ACC112 (cell line): ENCODE results near the gene SCNN1A.

Experiments used
- H2AFZ ChIP-seq: fragments of 200-600 bp; sonication (generic); one replicate; pipeline ENCODE4 v1.6.0; 2017; ENCODE audit warnings: antibody characterized with exemption, low read length; ENCODE audit not compliant: unreplicated experiment
- H3K27ac ChIP-seq: fragments of 200-600 bp; sonication (generic); 2 replicates; pipeline ENCODE4 v1.5.1; 2014; ENCODE audit warnings: low read depth, mild to moderate bottlenecking, antibody characterized with exemption, low read length, moderate library complexity
- H3K27me3 ChIP-seq: fragments of 200-600 bp; sonication (generic); 2 replicates; pipeline ENCODE4 v1.6.1; 2014; ENCODE audit warnings: mild to moderate bottlenecking, antibody characterized with exemption, low read length, moderate library complexity, mixed read lengths; ENCODE audit not compliant: insufficient read depth
- H3K36me3 ChIP-seq: fragments of 200-600 bp; sonication (generic); 2 replicates; pipeline ENCODE4 v1.6.1; 2016; ENCODE audit warnings: mild to moderate bottlenecking, antibody characterized with exemption, low read length, moderate library complexity, mixed read lengths; ENCODE audit not compliant: insufficient read depth
- H3K4me1 ChIP-seq: fragments of 200-600 bp; sonication (generic); one replicate; pipeline ENCODE4 v1.6.1; 2016; ENCODE audit warnings: low read length, mixed read lengths; ENCODE audit not compliant: insufficient read depth, unreplicated experiment, control insufficient read depth
- H3K4me3 ChIP-seq: fragments of 200-600 bp; sonication (generic); 2 replicates; pipeline ENCODE4 v1.5.1; 2014; ENCODE audit warnings: mild to moderate bottlenecking, low read depth, low read length
- H3K79me2 ChIP-seq: fragments of 200-600 bp; sonication (generic); one replicate; pipeline ENCODE4 v1.6.0; 2016; ENCODE audit warnings: low read length; ENCODE audit not compliant: control insufficient read depth, unreplicated experiment, insufficient read depth

Gene SCNN1A

DNA sequence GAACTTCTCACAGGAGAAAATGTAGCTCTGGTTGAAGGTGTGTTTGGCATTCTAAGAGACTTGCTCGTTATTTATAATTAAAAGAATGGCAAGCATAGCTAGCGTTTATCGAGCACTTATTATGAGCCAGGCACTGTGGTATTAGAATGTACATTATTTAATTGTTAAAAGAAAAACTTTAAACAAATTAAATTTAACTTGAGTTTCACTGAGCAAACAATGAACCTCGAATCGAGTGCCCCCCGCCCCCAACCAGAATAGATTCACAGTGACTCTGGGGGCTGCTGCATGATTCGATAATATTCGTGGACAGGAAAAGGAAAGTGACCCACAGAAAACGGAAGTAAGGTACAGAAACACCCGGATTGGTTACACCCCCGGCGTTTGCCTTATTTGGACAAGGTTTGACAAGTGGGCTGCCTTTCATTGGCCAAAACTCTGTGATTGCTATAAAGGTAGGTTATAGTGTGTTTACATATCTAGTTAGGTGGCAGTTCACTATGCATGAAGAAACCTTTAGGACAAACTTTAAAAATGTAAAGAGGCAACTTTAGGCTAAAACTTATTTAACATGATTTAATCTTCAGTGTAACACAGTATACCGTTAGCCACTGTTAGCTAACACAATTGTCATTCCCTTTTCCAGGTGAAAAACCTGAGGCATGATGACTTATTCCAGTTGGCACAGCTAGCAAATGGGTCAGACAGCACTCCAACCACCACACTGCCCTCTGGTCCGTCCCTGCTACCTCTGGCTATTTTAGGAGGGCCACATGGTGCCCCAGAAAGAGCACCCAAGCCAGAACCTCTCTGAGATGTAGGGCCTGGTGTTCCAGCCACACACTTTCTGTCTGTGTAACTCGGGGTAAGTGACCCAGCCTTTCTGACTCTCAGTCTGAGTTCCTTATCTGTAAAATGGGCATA lies 7.1 kb downstream of the SCNN1A start:
- Histone ChIP-seq H3K27ac (no peak overlapping the region), H2AFZ (no peak overlapping the region), H3K4me1 (peaks cover 39% of the 10 kb centered on the region), H3K36me3 (no peaks in the 10 kb centered on the region), H3K79me2 (no peaks in the 10 kb centered on the region), H3K4me3 (no peak overlapping the region), H3K27me3 (no peaks in the 10 kb centered on the region)

- Histone ChIP-seq H3K4me3 (no peak overlapping the region), H3K4me1 (peaks cover 32% of the 10 kb centered on the region), H3K27ac (no peak overlapping the region), H3K27me3 (no peaks in the 10 kb centered on the region), H3K79me2 (no peaks in the 10 kb centered on the region), H2AFZ (no peak overlapping the region), H3K36me3 (no peaks in the 10 kb centered on the region)
Observed at GRCh38 chr12:6367065-6367968, 8.0 kb downstream of the SCNN1A start.

DNA sequence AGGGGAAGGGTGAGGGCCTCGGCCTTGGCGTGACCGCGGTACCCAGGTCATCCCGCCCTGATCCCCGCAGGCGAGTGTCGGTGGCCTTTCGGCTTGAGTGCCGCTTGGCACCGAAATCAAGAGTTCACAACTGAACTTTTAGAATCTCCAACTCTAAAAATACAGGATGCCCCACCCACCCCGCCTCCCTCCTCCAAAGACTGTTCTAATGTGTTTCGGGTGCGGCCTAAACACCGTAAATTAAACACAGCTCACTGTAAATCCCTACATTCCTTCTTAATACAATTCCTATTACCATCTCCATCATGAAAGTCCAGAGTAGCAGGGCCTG lies 11.4 kb downstream of the SCNN1A start:
- Histone ChIP-seq H3K27me3 (no peaks in the 10 kb centered on the region), H3K79me2 (no peaks in the 10 kb centered on the region), H3K4me1 (peaks cover 22% of the 10 kb centered on the region), H3K27ac (no peak overlapping the region), H2AFZ (no peak overlapping the region), H3K4me3 (peak overlapping the region; percentile 81), H3K36me3 (no peaks in the 10 kb centered on the region)

DNA sequence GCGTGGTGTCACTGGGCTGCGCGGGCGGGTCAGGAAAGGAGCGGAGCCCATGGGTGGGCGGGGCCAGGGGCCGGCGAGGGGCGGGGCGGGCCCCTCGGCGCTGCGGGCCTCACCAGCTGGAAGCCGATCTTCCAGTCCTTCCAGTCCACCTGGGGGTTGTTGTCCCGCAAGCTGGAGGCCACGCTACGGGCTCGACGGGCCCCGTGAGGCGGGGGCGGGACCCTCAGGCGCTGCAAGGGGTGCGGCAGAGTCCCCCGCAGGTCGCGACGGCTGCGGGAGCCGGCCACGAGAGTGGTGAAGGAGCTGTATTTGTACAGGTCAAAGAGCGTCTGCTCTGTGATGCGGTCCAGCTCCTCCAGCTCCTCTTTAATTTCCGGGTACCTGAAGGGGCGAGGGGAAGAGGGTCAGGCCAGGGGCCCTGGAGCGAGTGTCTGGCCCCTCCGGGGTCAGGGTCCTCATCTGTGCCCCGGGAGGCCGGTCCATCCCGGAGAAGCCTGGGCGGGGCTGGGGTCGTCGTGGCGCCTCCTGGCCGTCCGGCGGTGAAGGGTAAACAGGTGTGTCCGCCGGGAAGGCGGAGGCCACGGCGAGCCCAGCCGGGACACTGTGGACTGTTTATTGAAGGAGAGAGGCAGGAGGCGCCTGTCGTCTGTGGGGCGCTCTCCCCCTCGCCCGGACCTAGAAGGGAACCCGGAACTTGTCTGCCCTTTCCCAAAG lies 11.9 kb downstream of the SCNN1A start:
- Histone ChIP-seq H3K36me3 (no peaks in the 10 kb centered on the region), H3K27ac (no peak overlapping the region), H3K4me1 (peaks cover 22% of the 10 kb centered on the region), H2AFZ (peak overlapping the region; percentile 92), H3K27me3 (no peaks in the 10 kb centered on the region), H3K79me2 (no peaks in the 10 kb centered on the region), H3K4me3 (peak overlapping the region; percentile 81)

DNA sequence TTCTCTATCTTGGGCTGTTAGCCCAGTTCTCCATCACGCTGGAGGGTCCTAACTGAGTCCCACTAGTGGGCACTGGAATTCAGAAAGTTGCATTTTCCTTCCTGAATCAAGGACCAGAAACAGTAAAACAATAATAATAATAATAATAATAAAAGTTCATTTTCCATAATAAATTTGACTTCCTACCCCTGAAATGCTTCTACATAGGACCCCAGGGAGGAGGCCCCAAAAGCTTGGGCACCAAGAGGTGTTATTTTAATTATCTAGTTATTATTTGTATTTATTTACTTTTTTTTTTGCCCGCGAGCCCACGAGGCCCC lies 12.4 kb downstream of the SCNN1A start:
- H3K4me3 ChIP-seq = peak overlapping the region; percentile 81; the same call in 1 of the 2 replicates

DNA sequence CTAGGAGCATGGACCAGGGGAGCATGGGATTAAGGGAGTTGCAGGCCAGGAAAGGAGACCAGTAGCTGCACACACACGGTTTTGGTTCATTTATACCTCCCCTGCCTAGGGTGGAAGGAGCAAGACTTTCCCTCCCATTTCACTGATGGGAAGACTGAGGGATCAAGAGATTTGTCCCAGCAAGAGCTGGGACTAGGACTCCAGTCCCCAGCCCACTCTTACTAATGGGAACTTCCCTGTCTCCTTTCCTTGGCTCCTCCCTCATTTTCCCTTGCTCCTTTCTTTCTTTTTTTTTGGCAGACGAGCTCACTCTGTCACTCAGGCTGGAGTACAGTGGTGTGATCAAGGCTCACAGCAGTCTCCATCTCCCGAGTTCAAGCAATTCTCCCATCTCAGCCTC lies 13.0 kb downstream of the SCNN1A start:
- peaks cover 22% of the 10 kb centered on the region for H3K4me1 ChIP-seq
- no peaks in the 10 kb centered on the region for H3K36me3 ChIP-seq
- no peaks in the 10 kb centered on the region for H3K79me2 ChIP-seq
- no peak overlapping the region for H3K4me3 ChIP-seq
- H3K27me3 ChIP-seq = no peaks in the 10 kb centered on the region
- no peak overlapping the region for H2AFZ ChIP-seq
- H3K27ac ChIP-seq = peak overlapping the region; percentile 27; the same call in 1 of the 2 replicates

More for the DNA sequence above, 12.4 kb downstream of the SCNN1A start:
- Histone ChIP-seq H3K36me3 (no peaks in the 10 kb centered on the region), H3K79me2 (no peaks in the 10 kb centered on the region), H3K27me3 (no peaks in the 10 kb centered on the region), H3K27ac (no peak overlapping the region), H2AFZ (no peak overlapping the region), H3K4me1 (peaks cover 22% of the 10 kb centered on the region)

GRCh38 chr12:6361834-6362233 lies 13.5 kb downstream of the SCNN1A start:
- Histone ChIP-seq H3K27me3 (no peaks in the 10 kb centered on the region), H2AFZ (no peak overlapping the region), H3K79me2 (no peaks in the 10 kb centered on the region), H3K36me3 (no peaks in the 10 kb centered on the region), H3K4me1 (peaks cover 22% of the 10 kb centered on the region), H3K27ac (peak overlapping the region; percentile 27; the same call in 1 of the 2 replicates), H3K4me3 (no peak overlapping the region)

DNA sequence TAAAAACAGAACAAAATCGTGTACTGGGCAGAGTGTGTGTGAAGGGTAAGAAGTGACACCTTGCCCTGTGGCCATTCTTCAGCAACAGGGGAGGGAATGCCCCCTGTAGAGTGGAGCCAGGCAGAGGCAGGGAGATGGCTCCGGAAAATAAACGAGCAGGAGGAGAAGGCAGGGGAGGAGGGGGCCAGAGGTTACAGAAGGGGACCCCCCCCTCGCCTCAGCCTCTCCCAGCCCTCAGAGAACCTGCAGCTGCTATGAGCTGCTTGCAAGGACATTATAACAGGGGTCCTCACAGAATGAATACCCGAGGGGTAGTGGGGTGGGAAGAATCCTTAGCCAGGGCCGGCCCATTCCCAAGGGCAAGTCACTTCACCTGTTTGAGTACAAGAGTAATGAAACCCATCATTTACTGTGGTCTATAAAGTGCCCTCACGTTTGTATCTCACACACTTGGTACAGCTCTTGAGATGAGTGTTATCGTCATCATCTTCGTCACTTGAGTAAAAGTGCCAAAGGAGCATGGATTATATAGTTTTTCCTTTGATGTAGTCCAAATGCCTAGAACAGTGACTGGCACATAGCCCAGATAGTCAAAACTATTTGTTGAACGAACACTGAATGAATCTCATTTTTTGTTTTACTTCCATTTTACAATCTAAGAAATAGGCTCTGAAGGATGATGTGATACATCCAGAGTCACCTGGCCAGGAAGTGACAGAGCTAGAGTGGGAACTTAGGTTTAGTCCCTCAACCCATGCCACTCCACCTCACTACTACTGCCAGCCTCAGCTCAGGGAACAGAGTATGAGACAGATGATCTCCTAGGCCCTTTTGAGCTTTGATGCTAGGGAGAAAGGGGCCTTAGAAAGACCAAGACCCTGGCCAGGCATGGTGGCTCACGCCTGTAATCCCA lies 14.5 kb downstream of the SCNN1A start:
- Histone ChIP-seq H3K4me1 (peaks cover 22% of the 10 kb centered on the region), H3K36me3 (no peaks in the 10 kb centered on the region), H3K4me3 (no peak overlapping the region), H3K79me2 (no peaks in the 10 kb centered on the region), H3K27me3 (no peaks in the 10 kb centered on the region), H3K27ac (no peak overlapping the region), H2AFZ (no peak overlapping the region)

- H3K27me3 ChIP-seq = no peaks in the 10 kb centered on the region
- no peaks in the 10 kb centered on the region for H3K36me3 ChIP-seq
- no peak overlapping the region for H2AFZ ChIP-seq
- H3K4me1 ChIP-seq = peaks cover 22% of the 10 kb centered on the region
- H3K27ac ChIP-seq = no peak overlapping the region
- H3K79me2 ChIP-seq = no peaks in the 10 kb centered on the region
- H3K4me3 ChIP-seq = no peak overlapping the region
Observed at GRCh38 chr12:6360080-6360571, 15.2 kb downstream of the SCNN1A start.
